GM19023 (cell line): Measurements from ENCODE around the gene P2RY8.
"Not testable (repeated sequence)": the region's sequence is repeated elsewhere in the genome, so short reads cannot be mapped to it uniquely, and the experiment has no call there.

Source experiments
- ATAC-seq: cut with Tn5 transposase; IDR thresholded peaks from one replicate; pipeline ENCODE4 v1.9.1; 2021; ENCODE audit warnings: mild to moderate bottlenecking, moderate library complexity; ENCODE audit not compliant: unreplicated experiment

The P2RY8 gene

GRCh38 chrX:1447969-1448572 is 88.9 kb downstream of the P2RY8 start:
- ATAC-seq: not testable (repeated sequence)

GRCh38 chrX:1446984-1447968 is 89.7 kb downstream of the P2RY8 start:
- ATAC-seq: not testable (repeated sequence)

GRCh38 chrX:1444561-1445500 is 92.2 kb downstream of the P2RY8 start:
- no peak for ATAC-seq

GRCh38 chrX:1443496-1444075 is 93.4 kb downstream of the P2RY8 start:
- no peak for ATAC-seq

GRCh38 chrX:1442724-1443367 is 94.1 kb downstream of the P2RY8 start:
- no peak for ATAC-seq

GRCh38 chrX:1442016-1442665 is 94.8 kb downstream of the P2RY8 start:
- no peak for ATAC-seq

GRCh38 chrX:1440506-1440905 is 96.5 kb downstream of the P2RY8 start:
- ATAC-seq: no peak

GRCh38 chrX:1435241-1435895 is 101.6 kb downstream of the P2RY8 start:
- no peak for ATAC-seq

GRCh38 chrX:1434871-1435240 is 102.1 kb downstream of the P2RY8 start:
- no peak for ATAC-seq

GRCh38 chrX:1433646-1434357 is 103.2 kb downstream of the P2RY8 start:
- no peak for ATAC-seq

GRCh38 chrX:1430451-1430850 is 106.5 kb downstream of the P2RY8 start:
- no peak for ATAC-seq

GRCh38 chrX:1427756-1428155 is 109.2 kb downstream of the P2RY8 start:
- ATAC-seq: no peak

GRCh38 chrX:1426321-1426720 is 110.7 kb downstream of the P2RY8 start:
- ATAC-seq: not testable (repeated sequence)

GRCh38 chrX:1425381-1425780 is 111.6 kb downstream of the P2RY8 start:
- ATAC-seq: no peak

- no peak for ATAC-seq
These were observed 112.7 kb downstream of the P2RY8 start for GRCh38 chrX:1424147-1424851.

- no peak for ATAC-seq
These were observed 113.8 kb downstream of the P2RY8 start for GRCh38 chrX:1423215-1423614.

GRCh38 chrX:1422135-1422465 is 114.9 kb downstream of the P2RY8 start:
- no peak for ATAC-seq
